ENCODE results near the gene TMEM163. TPM values are rescaled to one million over a fixed set of nuclear protein-coding genes. Genes with fewer than 3 reads are reported as not detected.
"Not testable (repeated sequence)": the region's sequence is repeated elsewhere in the genome, so short reads cannot be mapped to it uniquely, and the experiment has no call there.

Gene TMEM163
- total RNA-seq, 1 experiment from 2014 or later = 0.05 TPM

- peak; percentile 24 for DNase-seq (ENCODE audit: low read depth, low spot score)
- in situ Hi-C loops (cut with HindIII; ENCODE audit: low pct_unique_long_range_greater_than_20kb, low sequenced_read_pairs) = no loop called here
Observed at GRCh38 chr2:134727385-134727784, 8.6 kb upstream of the TMEM163 start.

DNA sequence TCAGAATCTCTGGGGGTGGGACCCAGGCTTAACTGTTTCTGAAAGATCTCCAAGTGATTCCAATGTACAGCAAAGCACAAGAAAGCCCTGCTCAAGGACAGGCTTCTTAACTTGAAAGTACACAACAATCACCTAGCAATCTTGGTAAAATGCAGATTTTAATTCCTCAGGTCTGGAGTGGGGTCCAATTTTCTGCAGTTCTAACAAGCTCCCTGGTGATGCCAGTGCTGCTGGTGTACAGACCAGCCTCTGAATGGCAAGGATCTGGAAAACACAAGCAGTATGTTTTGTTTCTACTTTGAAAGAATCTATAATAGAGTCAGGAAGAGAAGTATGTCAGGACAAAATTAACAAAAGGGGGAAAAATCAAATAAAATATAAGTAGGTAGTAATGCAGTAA, 7.8 kb upstream of the TMEM163 start:
- no peak for DNase-seq (ENCODE audit: low read depth, low spot score)
- in situ Hi-C loops (cut with HindIII; ENCODE audit: low pct_unique_long_range_greater_than_20kb, low sequenced_read_pairs) = no loop called here

GRCh38 chr2:134725876-134726275, 7.1 kb upstream of the TMEM163 start:
- DNase-seq (ENCODE audit: low read depth, low spot score) = no peak
- in situ Hi-C loops (cut with HindIII; ENCODE audit: low pct_unique_long_range_greater_than_20kb, low sequenced_read_pairs) = no loop called here

DNA sequence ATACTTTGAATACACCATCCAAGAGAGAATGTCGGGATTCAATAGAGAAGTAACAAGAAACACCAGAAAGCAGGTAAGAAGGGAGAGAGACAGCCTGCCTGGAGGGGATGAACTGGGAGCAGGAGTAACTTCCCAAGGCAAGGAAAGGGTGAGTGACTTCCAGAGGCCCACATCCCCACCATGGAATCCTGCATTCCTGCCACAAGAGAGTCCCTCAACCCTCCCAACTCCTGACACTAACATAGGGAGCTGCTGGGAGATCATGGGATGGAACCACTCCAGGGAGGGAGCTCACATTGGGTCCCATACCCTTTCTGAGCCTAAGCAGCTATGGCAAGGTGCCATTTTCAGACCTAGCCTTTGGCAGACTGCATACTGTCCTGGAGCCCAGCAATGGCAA, 5.5 kb upstream of the TMEM163 start:
- in situ Hi-C loops (cut with HindIII; ENCODE audit: low pct_unique_long_range_greater_than_20kb, low sequenced_read_pairs) = no loop called here
- DNase-seq (ENCODE audit: low read depth, low spot score) = no peak

DNA sequence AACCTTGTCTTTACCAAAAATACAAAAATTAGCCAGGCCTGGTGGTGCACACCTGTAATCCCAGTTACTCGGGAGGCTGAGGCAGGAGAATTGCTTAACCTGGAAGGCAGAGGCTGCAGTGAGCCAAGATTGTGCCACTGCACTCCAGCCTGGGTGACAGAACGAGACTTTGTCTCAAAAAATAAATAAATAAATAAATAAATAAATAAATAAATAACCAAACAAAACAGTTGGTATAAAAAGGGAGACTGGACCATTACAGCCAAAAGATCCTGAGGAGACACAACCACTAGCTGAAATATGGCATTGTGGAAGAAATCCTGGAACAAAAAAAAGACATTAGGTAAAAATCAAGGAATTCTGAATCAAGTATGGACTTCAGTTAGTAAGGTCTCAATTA, 4.9 kb upstream of the TMEM163 start:
- DNase-seq (ENCODE audit: low read depth, low spot score); in situ Hi-C loops (cut with HindIII; ENCODE audit: low pct_unique_long_range_greater_than_20kb, low sequenced_read_pairs): not testable (repeated sequence)

- DNase-seq (ENCODE audit: low read depth, low spot score) = peak; percentile 22
- in situ Hi-C loops (cut with HindIII; ENCODE audit: low pct_unique_long_range_greater_than_20kb, low sequenced_read_pairs) = no loop called here
Observed at GRCh38 chr2:134722728-134723127, 3.9 kb upstream of the TMEM163 start.

- no peak for DNase-seq (ENCODE audit: low read depth, low spot score)
- in situ Hi-C loops (cut with HindIII; ENCODE audit: low pct_unique_long_range_greater_than_20kb, low sequenced_read_pairs) = no loop called here
Observed at GRCh38 chr2:134721596-134721995, 2.8 kb upstream of the TMEM163 start.

DNA sequence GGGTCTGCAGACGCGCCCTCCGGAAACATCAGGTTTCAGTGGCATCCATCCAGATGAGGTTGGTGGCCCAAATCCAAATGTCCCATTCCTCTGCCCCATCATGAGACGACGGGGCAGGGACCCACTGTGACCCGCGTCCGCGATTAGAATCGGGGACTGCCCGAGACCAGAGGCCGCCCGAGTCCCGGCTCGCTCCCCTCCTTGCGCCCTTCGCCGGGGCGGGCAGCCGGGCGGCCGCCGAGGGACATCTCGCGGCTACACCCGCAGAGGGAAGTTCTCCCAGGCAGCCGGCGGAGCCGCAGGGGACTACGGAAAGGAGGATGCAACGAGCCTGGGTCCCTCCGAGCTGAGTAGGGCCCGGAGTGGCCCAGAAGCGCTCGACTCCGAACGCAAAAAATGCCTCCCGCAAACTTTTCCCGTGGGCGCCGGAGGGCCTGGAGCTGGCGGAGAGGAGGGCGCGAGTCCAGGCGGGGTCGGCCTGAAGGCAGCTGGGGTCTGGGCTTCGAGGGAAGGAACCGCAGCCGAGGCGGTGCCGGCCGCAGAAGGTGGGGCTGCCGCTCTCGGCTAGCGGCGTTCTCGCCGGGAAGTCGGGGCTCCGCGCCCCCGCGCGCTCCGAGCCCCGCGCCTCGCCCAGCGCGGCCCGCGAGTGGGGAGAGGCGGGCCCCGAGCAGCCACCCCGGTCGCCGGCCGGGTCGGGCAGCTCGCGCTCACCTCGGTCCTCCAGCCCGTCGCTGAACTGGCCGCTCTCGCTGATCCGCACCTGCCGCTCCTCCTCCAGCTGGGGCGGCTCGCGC, 580 bp downstream of the TMEM163 start:
- in situ Hi-C loops (cut with HindIII; ENCODE audit: low pct_unique_long_range_greater_than_20kb, low sequenced_read_pairs) = no loop called here
- no peak for DNase-seq (ENCODE audit: low read depth, low spot score)

- no peak for DNase-seq (ENCODE audit: low read depth, low spot score)
- in situ Hi-C loops (cut with HindIII; ENCODE audit: low pct_unique_long_range_greater_than_20kb, low sequenced_read_pairs) = no loop called here
Observed at GRCh38 chr2:134717286-134718022, 1.3 kb downstream of the TMEM163 start.

DNA sequence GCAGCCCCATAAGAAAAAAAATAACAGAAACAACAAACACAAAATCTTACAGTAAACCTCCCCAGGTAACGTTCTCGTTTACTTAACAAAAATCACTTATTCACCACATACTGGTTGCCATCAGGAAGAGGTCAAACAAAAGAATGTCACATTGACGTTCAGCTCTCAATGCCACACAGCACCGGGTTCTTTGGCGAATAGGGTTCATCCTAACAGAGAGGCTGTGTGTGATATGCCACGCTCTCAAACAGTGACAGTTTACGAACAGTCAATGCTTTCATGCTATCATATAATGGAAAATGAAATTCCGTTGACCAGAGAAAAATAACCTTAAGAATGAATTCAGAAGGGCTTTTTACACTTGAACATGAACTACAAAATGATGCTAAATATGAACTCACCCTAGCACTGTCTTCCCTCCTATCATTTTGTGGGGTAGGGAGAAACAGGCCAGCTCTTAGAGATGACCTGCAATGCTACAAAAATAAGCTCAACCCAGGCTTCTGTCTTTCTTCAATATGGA, 2.0 kb downstream of the TMEM163 start:
- in situ Hi-C loops (cut with HindIII; ENCODE audit: low pct_unique_long_range_greater_than_20kb, low sequenced_read_pairs) = no loop called here
- peak; percentile 4 for DNase-seq (ENCODE audit: low read depth, low spot score)

GRCh38 chr2:134715932-134716643, 2.7 kb downstream of the TMEM163 start:
- in situ Hi-C loops (cut with HindIII; ENCODE audit: low pct_unique_long_range_greater_than_20kb, low sequenced_read_pairs) = no loop called here
- DNase-seq (ENCODE audit: low read depth, low spot score) = no peak

DNA sequence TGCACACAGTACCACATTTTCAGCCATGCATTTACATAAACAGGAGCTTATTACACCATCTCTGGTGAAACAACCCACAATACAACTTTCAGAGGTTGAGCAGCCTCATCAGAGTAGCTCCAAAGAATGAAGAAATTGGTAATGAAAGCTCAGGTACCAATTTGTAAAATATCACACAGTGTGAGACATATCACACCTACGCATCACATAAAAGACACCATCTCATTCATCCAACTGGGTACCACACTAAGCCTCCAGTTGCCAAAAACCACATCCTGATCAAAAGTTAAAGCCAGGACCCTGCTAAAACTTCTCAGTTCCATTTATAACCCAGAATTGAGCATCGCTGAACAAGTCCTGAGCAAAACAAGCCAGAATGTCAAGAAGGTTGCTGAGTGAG, 4.6 kb downstream of the TMEM163 start:
- in situ Hi-C loops (cut with HindIII; ENCODE audit: low pct_unique_long_range_greater_than_20kb, low sequenced_read_pairs) = no loop called here
- DNase-seq (ENCODE audit: low read depth, low spot score) = no peak

DNA sequence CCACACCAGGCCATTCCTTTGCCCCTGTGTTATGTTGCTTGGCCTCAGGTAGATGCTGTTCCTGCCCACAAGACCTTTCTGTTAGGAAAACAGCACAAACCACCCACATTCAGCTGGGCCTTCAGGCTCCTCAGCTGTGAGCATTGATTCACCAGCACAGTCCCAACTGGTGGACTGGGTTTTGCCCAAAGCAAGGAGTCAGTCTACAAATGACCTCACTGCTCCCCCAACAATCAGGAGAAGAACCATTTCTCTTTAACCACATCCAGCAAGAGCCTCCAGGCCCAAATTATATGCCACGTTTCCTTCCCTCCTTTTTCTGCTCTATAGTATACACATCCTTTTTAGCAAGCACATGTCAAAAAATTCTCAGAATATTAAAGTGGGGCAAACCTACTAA, 5.2 kb downstream of the TMEM163 start:
- no peak for DNase-seq (ENCODE audit: low read depth, low spot score)
- in situ Hi-C loops (cut with HindIII; ENCODE audit: low pct_unique_long_range_greater_than_20kb, low sequenced_read_pairs) = no loop called here

DNA sequence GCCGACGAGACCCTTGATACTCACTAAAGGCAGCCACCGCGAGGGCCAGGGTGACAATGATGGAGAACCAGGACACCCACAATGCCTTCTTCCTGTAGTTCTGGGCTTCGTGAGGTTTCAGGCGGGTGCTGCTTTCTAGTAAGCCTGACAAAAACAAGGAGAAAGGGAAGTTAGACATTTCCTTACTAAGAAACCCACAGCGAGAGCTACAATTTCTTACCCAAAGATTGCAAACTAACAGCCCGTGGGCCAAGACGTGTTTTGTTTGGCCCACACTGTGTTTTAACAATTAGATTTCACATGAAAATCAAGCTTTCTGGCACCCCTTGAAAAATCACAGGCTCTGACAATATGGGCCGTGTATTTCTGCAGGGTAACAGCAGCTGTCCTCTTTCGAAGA, 5.6 kb downstream of the TMEM163 start:
- in situ Hi-C loops (cut with HindIII; ENCODE audit: low pct_unique_long_range_greater_than_20kb, low sequenced_read_pairs) = no loop called here
- DNase-seq (ENCODE audit: low read depth, low spot score) = no peak

DNA sequence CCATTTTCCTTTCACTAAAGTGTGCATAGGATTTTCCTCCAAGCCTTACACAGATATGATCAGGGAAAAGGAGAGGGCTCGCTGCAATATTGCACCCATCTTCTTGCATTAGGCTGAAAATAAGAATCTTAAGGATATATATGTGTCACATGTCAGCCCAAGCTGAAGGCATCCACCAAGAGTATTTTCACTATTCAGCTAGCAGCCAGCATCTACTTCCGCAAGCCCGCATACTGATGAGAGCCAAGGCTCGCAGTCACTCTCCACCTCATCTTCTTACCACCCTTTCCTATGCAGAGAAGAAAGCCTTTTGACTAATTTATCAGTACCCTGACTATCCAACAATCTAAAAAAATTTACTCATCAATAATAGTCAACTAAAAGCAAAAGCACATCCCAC, 6.1 kb downstream of the TMEM163 start:
- in situ Hi-C loops (cut with HindIII; ENCODE audit: low pct_unique_long_range_greater_than_20kb, low sequenced_read_pairs) = no loop called here
- DNase-seq (ENCODE audit: low read depth, low spot score) = no peak

DNA sequence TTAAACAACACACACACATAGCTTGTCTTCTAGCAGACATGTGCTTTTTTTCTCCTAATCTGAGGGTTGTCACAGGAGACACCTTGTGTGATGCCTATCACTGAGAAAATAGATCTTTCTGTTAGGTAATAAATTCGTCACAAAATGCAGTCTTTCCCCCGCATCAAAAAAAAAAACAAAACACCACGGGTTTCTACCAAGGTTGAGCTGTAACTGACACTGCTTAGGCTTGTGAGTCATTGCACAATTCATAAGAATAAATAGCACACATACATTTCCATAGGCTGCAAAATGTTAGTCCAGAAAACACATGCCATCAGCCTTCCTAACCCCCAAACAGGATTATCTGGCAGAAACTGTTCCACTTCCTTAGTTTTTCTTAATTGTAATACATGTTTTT, 6.5 kb downstream of the TMEM163 start:
- no peak for DNase-seq (ENCODE audit: low read depth, low spot score)
- in situ Hi-C loops (cut with HindIII; ENCODE audit: low pct_unique_long_range_greater_than_20kb, low sequenced_read_pairs) = no loop called here

GRCh38 chr2:134711692-134712091, 7.1 kb downstream of the TMEM163 start:
- DNase-seq (ENCODE audit: low read depth, low spot score) = no peak

DNA sequence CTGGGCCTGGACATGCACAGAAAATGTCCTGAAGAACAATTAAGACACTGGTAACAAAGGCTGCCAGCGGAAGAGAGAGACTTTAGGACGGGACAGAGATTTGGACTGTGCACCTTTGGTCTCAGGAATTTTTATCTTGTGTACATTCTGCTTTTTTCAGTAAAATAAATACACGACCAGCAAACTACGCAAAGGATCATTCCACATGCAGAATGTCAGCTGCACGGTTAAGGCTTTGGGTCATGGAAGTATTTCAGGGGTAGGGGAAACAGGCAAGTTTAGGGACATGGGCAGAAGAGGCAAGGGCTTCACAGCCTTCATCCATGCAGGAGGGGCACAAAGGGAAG, 11.5 kb downstream of the TMEM163 start:
- in situ Hi-C loops (cut with HindIII; ENCODE audit: low pct_unique_long_range_greater_than_20kb, low sequenced_read_pairs) = no loop called here
- no peak for DNase-seq (ENCODE audit: low read depth, low spot score)

More at GRCh38 chr2:134711692-134712091, 7.1 kb downstream of the TMEM163 start:
- in situ Hi-C loops (cut with HindIII; ENCODE audit: low pct_unique_long_range_greater_than_20kb, low sequenced_read_pairs) = no loop called here

Data from SK-MEL-5 (cell line).